Kidney (tissue), 14 donors: ENCODE data around the gene CYP19A1. TPM values are rescaled to one million over a fixed set of nuclear protein-coding genes. Genes with fewer than 3 reads are reported as not detected.

Experiments used
- DNase-seq, 5 donors: peaks; one replicate each; pipeline ENCODE4 v3.0.0-alpha.2; 2013 to 2020
- FAIRE-seq: peaks from 2 replicates; lab custom pipeline; 2012; peaks lifted over from hg19 to GRCh38; lab: Jason Lieb, UNC
- H3K27ac ChIP-seq, 2 donors: one replicate each; pipeline ENCODE4 v1.7.0; 2013; ENCODE audit warnings: low read depth in 2 of 2, low read length in 2 of 2, inconsistent platforms in 1 of 2
- H3K27me3 ChIP-seq: one replicate; pipeline ENCODE4 v1.7.1; 2013; ENCODE audit warnings: low read length, inconsistent platforms; ENCODE audit not compliant: control insufficient read depth, insufficient read depth
- H3K36me3 ChIP-seq, 3 donors: one replicate each; pipeline versions ENCODE4 v1.7.0 to v1.7.1; 2013; ENCODE audit warnings: low read length in 3 of 3, control low read depth in 1 of 3, inconsistent platforms in 1 of 3; ENCODE audit not compliant: insufficient read depth in 3 of 3, control insufficient read depth in 2 of 3
- H3K4me1 ChIP-seq, 3 donors: one replicate each; pipeline versions ENCODE4 v1.7.0 to v1.7.1; 2013; ENCODE audit warnings: low read length in 3 of 3, inconsistent platforms in 1 of 3, low read depth in 1 of 3; ENCODE audit not compliant: control insufficient read depth in 2 of 3, insufficient read depth in 2 of 3
- H3K4me3 ChIP-seq, 3 donors: one replicate each; pipeline versions ENCODE4 v1.7.0 to v1.8.1; 2013; ENCODE audit warnings: low read length in 3 of 3, control low read depth in 1 of 3, inconsistent platforms in 1 of 3
- H3K9ac ChIP-seq, 3 donors: one replicate each; pipeline versions ENCODE4 v1.7.0 to v1.7.1; 2013; ENCODE audit warnings: low read length in 3 of 3, control low read depth in 1 of 3, inconsistent platforms in 1 of 3
- H3K9me3 ChIP-seq, 3 donors: one replicate each; pipeline versions ENCODE4 v1.7.0 to v1.7.1; 2013; ENCODE audit warnings: low read length in 3 of 3, control low read depth in 1 of 3, inconsistent platforms in 1 of 3; ENCODE audit not compliant: control insufficient read depth in 2 of 3, insufficient read depth in 1 of 3
- intact Hi-C: fragments of 100-400 bp; cut with DNase I; formaldehyde crosslinking; loops from one replicate; pipeline ENCODE4 v1.11.1; 2022
- polyA plus RNA-seq: library from polyadenylated mRNA; stranded (reverse); fragments of 350-450 nt; fragmentation: Illumina TruSeq; extraction: RNeasy Lipid Tissue Mini Kit (QIAGEN cat#74804); gene quantifications from one replicate; pipeline ENCODE4 v1.2.3, GENCODE V29; 2014; ENCODE audit warnings: low read depth, low replicate concordance; ENCODE audit not compliant: insufficient read depth
- total RNA-seq: library from RNA; stranded (reverse); fragmentation: NEBNext Ultra II Directional; extraction: Animal tissue kit (Norgen Biotek cat#: 25700); gene quantifications from one replicate; pipeline ENCODE4 v1.2.1, GENCODE V29; 2021
- TF ChIP-seq, protein P1 (sequence below): IDR thresholded peaks from 3 replicates; pipeline ENCODE4 v1.5.1; 2012; ENCODE audit warnings: mild to moderate bottlenecking, moderate library complexity, borderline replicate concordance; ENCODE audit not compliant: insufficient read depth; ENCODE audit errors: extremely low read depth
- donor health status: control.
- donor health status: control.
- donor health status: control.
- donor health status: control.
- donor health status: control.
- donor health status: DM: yes; HTN: yes; CAD: no.
- donor health status: Normal renal cell carcinoma (clear cell type).

Gene CYP19A1
- total and polyA plus RNA-seq, 2 donors from 2014 or later: 0.50 TPM; not detected in 1

DNA sequence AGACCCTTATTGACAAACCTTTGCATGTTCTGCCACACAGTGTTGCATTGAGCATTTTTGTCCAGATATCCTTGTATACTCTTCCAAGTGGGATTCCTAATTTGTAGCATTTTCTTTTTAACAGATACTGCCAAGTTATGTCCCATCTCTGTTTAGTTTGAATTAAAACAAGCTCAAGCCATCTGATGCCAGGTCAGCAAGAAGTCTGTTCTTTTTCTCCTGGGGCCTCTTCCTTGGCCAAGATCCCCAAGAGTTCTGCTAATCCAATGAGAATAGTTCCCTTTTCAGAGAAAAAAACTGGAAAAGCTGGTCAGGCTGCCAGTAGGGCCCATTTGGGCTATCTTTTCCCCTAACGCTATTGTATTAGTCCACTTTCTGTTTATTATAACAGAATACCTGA lies 32.9 kb upstream of the CYP19A1 start:
- DNase-seq (no peak), FAIRE-seq (no peak)
- no peaks in the 10 kb centered on the region for H3K4me1 ChIP-seq
- no peak overlapping the region for H3K27ac ChIP-seq
- H3K27me3 ChIP-seq: no peaks in the 10 kb centered on the region
- no peak overlapping the region for H3K4me3 ChIP-seq
- H3K9me3 ChIP-seq: no peaks in the 10 kb centered on the region
- intact Hi-C loops: no loop called here
- no peaks in the 10 kb centered on the region for H3K36me3 ChIP-seq
- H3K9ac ChIP-seq: no peak overlapping the region
- TF ChIP-seq, protein P1, sequence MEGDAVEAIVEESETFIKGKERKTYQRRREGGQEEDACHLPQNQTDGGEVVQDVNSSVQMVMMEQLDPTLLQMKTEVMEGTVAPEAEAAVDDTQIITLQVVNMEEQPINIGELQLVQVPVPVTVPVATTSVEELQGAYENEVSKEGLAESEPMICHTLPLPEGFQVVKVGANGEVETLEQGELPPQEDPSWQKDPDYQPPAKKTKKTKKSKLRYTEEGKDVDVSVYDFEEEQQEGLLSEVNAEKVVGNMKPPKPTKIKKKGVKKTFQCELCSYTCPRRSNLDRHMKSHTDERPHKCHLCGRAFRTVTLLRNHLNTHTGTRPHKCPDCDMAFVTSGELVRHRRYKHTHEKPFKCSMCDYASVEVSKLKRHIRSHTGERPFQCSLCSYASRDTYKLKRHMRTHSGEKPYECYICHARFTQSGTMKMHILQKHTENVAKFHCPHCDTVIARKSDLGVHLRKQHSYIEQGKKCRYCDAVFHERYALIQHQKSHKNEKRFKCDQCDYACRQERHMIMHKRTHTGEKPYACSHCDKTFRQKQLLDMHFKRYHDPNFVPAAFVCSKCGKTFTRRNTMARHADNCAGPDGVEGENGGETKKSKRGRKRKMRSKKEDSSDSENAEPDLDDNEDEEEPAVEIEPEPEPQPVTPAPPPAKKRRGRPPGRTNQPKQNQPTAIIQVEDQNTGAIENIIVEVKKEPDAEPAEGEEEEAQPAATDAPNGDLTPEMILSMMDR: no peak

DNA sequence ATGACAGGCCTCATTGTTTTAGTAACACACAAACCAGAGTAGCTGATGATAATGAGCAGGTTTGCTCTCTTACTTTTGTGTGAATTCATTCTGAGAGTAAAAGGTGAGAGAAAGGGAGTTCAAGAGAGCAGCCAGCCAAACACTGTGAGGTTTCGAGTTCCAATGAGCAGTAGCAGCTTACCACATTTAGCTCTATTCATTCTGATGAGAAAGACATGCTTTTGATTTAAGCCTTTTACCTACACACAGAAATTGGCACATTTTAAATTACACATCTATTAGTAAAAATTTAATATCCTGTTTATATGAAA lies 31.0 kb upstream of the CYP19A1 start:
- H3K9me3 ChIP-seq: no peaks in the 10 kb centered on the region
- H3K9ac ChIP-seq: no peak overlapping the region
- intact Hi-C loops: no loop called here
- H3K4me3 ChIP-seq: no peak overlapping the region
- H3K27me3 ChIP-seq: no peaks in the 10 kb centered on the region
- no peaks in the 10 kb centered on the region for H3K4me1 ChIP-seq
- TF ChIP-seq, protein P1: no peak
- H3K36me3 ChIP-seq: no peaks in the 10 kb centered on the region
- no peak overlapping the region for H3K27ac ChIP-seq
- no peak for DNase-seq
- no peak for FAIRE-seq

DNA sequence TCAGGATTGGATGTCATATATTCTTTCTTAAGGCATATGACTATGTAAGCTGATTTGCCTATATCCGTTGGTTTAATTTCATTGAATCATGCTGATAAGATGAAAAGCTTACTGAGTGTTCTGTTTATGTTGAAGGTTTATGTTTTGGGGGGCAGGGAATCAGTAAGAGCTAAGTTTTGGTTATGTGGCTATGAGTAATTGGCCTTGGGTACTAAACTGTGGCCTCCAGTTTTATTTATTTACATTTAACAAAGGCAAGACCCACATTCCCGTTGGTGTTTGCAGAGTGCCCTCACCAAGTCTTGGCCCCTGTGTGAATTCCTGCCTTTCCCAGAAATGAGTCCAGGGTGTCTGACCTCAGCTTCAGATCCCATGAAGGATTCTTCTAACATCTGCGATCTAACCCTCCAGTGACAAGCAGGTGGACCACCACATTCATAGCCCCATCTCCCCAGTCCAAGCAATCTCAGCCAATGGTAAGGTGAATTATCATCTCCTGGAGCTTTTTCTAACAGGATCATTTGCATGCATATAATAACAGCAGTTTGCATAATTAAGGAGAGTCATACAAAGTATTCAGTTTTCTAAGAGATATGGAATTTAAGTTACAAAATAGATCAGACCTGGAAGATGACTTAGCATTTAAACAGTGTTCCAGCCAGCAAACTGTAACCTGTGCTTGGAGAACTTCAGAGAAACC lies 30.5 kb upstream of the CYP19A1 start:
- no peak overlapping the region for H3K9ac ChIP-seq
- H3K9me3 ChIP-seq: no peaks in the 10 kb centered on the region
- no peaks in the 10 kb centered on the region for H3K27me3 ChIP-seq
- H3K27ac ChIP-seq: no peak overlapping the region
- TF ChIP-seq, protein P1: no peak
- H3K4me1 ChIP-seq: no peaks in the 10 kb centered on the region
- no peaks in the 10 kb centered on the region for H3K36me3 ChIP-seq
- DNase-seq: no peak
- intact Hi-C loops: no loop called here
- H3K4me3 ChIP-seq: no peak overlapping the region
- no peak for FAIRE-seq

DNA sequence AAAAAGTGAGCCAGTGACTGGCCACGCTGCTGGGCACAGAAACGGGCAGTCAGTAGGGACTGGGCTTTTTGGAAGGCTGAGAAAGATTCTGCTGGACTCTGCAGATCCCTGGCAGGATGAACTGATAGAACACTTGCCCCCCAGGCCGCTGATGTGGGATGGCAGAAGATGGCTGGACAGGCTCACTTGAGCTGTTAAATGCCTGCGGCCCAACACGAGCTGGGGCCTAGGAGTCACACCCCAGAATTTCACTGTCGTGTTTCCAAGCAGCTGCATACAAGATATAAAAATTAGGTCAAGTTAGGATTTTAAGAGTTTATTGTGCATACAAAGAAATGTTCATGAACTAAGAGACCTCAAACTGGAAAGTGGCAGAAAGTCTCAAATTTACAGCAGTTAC lies 29.9 kb upstream of the CYP19A1 start:
- Histone ChIP-seq H3K9ac (no peak overlapping the region), H3K27me3 (no peaks in the 10 kb centered on the region), H3K4me3 (no peak overlapping the region), H3K4me1 (no peaks in the 10 kb centered on the region), H3K9me3 (no peaks in the 10 kb centered on the region), H3K27ac (no peak overlapping the region), H3K36me3 (no peaks in the 10 kb centered on the region)
- FAIRE-seq (no peak), DNase-seq (no peak)
- TF ChIP-seq, protein P1: no peak
- intact Hi-C loops: no loop called here
